ENCODE results near the gene CALML5. TPM values are rescaled to one million over a fixed set of nuclear protein-coding genes. Genes with fewer than 3 reads are reported as not detected.

The CALML5 gene
- not detected in 2 replicates for total RNA-seq

DNA sequence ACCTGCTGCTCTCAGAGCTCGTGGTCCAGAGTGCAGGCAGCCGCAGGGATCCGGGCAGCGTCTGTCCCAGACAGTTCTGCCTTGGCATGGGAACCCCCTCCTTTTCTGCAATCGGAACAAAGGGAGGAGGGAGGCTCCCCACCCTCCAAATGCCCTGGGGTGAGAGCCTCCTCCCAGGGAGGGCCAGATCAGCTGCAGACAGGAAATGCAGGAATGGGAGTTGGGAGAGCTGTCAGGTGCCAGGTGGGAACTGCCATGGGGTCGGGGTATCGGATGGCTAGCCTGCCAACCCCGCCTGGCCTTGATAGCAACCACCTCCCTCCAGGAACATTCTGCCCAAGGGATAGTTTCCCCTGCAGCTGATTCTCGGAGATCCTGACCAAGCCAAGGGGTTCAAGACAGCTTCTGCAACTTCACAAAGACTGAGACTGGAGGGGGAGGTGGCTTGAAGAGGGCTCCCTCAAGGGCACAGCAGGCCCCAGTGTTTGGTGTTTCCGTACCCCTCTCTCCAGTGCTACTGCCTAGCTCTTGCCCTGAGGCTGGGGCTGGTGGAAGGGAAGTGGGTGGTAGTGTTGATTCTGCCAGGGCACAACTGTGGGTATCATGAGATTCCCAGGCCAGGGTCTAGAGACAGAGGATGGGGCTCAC, at the start of gene CALML5:
Gene CALML5, minus strand, starts transcription at position 78 of the 648 bp plus-strand sequence. CDS start 132 bp downstream, outside the sequence.
- no peak for TF ChIP-seq CTCF (IDR thresholded peaks at IDR 0.05; ENCODE audit: insufficient read depth, low read depth, low read length)
- no peak within 1 kb of the TSS for H3K4me3 ChIP-seq (ENCODE audit: low read depth, low read length)
- DNase-seq (ENCODE audit: low read depth), result no peak

DNA sequence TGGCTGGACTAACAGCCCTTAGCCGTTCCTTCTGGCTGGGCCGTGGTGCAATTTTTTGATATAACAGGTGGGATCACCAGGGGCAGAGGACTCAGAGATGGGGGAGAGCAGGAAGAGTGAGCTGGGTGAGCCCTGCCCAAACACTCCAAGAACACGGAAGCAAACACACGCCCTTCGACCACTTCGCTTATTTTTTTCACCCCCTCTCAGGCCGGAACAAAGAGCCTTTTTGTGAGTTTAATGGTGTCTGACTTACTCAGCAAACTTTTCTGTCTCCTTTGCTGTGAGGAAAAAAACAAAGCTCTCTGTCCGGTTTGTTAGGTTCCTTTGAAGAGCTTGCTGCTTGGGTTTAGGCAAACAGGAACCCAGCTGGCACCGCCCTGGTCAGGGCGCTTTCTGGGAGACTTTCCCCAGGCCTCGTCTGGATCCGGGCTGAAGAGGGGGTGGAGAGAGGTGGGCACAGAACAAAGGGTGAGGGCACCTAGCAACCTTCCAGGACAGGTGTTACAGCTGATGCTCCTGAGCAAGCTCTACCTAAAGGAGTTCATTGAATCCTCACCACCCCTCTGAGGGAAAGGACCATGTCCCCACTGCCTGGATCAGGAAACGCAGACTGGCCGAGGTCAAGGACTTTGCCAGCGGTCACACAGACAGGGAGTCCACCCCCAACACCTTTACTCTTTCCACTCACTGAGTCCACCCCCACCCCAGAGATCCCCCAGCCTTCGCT, 48.7 kb upstream of the CALML5 start:
- no peak for DNase-seq (ENCODE audit: low read depth)
- H3K4me3 ChIP-seq (ENCODE audit: low read depth, low read length), result no peak overlapping the region
- TF ChIP-seq CTCF (IDR thresholded peaks at IDR 0.05; ENCODE audit: insufficient read depth, low read depth, low read length), result no peak

GRCh38 chr10:5547681-5547930, 48.2 kb upstream of the CALML5 start:
- H3K4me3 ChIP-seq (ENCODE audit: low read depth, low read length), result no peak overlapping the region
- no peak for TF ChIP-seq CTCF (IDR thresholded peaks at IDR 0.05; ENCODE audit: insufficient read depth, low read depth, low read length)
- peak; percentile 58 for DNase-seq (ENCODE audit: low read depth)

DNA sequence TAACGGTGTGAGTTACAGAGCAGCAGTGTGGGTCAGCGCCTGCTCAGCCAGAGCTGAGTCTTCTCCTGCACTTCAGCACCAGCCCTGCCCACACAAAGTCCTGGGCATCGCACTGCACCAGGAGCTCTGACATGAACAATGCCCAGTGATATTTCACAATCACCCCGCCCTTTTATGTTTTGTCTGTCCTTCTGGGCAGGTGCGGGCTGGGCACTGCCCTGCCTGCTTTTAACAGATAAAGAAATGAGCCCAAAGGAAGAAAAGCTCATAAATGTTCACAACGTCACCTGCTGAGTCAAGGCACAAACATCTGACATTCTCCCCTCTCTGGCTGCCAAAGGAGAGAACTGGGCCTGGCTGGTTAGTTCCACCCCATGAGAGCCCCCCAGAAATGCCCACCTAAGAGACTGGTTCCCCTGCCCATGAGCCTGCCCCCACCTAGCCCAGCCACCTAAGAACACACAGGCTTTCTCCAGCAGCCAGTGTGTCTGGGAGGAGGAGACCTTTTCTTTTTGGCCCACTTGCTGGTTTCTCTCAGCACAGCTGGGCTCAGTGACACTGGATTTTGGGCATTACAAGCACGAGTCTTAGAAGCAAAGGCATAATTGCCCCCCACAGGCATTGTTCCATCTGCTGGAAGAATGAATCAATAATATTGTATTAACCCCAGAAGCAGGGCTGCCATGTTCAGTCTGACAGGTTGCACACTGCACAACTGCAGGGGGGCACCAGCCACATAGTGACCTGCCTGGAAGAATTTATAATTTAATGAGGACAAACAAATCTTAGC, 47.7 kb upstream of the CALML5 start:
- H3K4me3 ChIP-seq (ENCODE audit: low read depth, low read length), result no peak overlapping the region
- peak; percentile 57 for DNase-seq (ENCODE audit: low read depth)
- no peak for TF ChIP-seq CTCF (IDR thresholded peaks at IDR 0.05; ENCODE audit: insufficient read depth, low read depth, low read length)

DNA sequence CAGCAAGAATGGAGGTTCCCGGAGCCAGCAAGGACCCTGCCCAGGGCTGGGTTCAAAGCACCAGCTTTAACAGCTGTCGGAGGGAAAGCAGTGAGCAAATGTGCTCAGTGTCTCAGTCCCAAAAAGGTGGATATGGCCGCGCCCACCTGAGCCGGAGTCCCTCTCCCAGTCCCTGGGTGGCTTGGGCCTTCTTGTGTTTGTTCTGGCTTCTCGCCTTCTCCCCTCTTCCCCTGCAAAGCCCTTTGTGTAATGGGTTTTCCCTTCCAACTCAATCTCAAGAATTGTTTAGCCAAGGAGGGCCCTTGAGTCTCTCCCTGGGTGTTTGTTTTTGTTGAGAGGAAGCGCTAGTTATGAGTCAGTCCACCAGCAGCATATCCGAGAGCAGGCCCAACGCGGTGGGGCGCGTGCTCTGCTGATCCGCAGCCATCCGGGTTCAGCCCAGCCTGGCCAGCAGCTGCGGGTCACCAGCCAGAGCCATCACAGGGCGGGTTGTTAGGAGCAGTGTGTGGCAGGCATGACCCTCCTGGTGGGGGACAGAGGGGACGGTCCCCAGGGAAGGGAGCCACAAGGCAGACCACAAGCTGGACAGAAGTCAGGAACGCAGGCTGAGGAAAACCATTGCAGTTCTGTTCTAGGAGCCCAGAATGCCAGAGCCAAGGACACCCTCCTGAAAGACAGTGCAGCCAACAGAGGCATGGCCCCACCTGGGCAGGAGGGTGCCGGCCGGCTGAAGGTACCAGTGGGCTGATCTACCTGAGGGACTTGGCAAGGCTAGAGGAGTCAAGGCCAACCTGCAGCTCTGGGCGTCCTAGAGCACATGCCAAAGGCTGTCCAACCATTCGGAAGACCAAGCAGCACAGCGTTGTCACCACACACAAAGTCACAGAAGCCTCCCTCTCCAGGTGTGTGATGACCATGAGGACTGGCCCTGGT, 46.7 kb upstream of the CALML5 start:
- no peak for TF ChIP-seq CTCF (IDR thresholded peaks at IDR 0.05; ENCODE audit: insufficient read depth, low read depth, low read length)
- DNase-seq (ENCODE audit: low read depth), result peak; percentile 78
- H3K4me3 ChIP-seq (ENCODE audit: low read depth, low read length), result no peak overlapping the region

- TF ChIP-seq CTCF (IDR thresholded peaks at IDR 0.05; ENCODE audit: insufficient read depth, low read depth, low read length), result no peak
- no peak overlapping the region for H3K4me3 ChIP-seq (ENCODE audit: low read depth, low read length)
- no peak for DNase-seq (ENCODE audit: low read depth)
Measured at GRCh38 chr10:5545426-5545777, 46.0 kb upstream of the CALML5 start.
